Suppressor macrophage treated with lipopolysaccharide for 1 hour (primary cell): ENCODE results near the gene NUAK1.
A peak's percentile ranks its signal among the peaks of the same experiment; 100 is the strongest.

ENCODE experiments used
- DNase-seq, 3 donors: peaks; one replicate each; pipeline ENCODE4 v3.0.0-alpha.2; 2020 to 2022

Gene NUAK1

DNA sequence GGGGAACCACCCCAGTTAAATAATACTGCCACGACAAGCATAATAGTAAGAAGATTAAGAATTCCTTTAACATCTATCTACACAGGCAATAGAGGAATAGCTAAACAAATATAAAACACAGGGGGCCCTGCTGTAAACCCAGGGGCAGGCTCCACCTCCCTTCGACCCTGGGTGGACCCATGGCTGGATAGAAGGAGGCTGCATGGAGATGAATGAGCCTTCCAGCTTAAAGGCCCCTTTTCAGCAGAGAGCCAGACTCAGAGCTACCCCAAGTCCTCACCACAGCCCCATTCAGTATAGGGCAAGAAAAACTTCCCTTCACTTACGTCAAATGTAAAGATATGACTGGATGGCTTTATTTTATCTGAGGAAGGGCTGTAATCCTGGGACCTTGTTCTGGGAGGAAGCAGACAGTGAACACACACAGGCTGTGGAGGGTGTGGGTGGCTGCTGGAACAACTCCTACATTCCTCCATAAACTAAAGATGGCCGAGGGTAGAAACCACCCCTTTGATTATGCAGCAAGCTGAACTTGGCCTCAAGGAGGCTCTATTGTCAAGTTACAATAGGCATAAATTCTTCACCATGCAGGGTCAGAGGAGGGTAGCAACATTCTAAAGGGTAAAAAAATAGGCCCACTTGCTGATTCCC is 30.4 kb downstream of the NUAK1 start:
- no peak for DNase-seq

DNA sequence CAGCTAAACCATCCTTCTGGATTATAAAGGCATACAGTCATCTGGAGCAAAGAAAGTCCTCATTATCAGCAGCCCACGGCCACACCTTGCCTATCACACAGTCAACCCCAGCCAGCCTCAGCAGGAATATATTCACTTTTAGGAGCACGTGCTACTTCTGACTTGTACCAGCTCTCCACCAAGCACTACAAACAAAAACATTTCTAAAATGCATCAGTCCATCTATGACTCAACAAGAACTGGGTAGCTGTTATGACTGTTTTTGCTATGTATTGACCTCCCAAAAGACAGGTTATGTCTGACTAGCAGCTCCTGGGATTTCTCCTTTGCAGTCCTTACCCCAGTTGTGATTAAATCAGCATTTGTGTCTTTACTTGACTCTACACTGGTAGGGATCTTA is 31.2 kb downstream of the NUAK1 start:
- no peak for DNase-seq

DNA sequence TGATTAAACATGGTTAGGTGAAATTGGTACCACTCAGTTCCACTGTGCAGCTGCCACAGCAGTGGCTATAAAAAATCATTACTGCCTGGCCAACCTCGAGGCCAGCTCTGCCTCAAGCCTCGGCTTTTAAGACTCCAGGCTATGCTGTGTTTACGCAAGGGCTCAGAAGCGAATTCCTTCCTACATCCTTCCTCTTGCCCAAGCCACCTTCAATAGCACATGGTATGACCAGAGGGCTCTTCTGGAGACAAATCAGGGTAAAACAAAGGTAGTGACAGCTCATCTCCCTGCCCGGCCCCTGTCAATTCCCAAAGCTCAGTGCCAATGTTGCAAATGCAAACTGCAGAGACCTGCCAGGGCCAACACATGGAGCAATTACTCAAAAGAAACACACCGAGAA is 31.9 kb downstream of the NUAK1 start:
- peak in 1 of 3 donors; percentile 6 for DNase-seq

DNA sequence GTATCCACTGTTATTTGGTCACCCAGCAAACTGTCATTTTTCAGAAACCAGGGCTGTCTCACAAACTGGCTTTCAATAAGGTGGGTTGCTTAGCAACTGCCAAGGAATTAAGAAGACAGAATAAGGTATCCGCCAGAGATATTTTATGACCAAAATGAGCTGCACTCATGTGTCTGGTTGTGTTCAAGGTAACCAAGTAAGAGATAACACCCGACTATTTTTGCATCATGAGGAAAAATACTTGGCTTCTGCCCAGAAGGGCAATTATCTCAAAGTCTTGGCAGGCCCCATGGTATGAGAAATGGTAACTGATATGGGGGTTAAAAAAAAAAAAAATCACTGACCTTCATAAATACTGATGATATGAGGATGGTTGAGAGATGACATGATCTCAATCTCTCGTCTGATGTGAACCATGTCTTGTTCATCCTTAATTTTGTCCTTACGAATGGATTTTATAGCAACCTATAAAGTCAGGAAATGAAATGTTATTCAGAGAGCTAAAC is 32.6 kb downstream of the NUAK1 start:
- no peak for DNase-seq

DNA sequence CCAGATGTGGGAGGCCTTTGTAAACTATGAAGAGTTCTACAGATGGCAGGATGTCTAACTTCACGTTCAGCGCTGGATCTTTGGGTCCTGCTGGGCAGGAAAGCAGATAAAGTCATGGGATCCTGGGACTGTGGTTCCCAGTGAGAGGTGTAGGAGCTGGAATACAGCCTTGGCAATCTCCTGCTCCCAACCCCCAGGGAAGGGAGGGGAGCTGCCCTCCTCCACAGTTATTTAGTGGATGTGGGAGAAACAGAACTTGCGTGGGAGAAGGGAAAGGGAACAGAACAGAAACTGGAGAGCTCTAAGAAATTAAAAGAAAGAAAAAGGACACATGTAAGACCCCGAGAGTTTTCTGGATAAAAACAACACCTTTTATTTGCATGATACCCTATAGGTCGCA is 37.0 kb downstream of the NUAK1 start:
- DNase-seq, result no peak

DNA sequence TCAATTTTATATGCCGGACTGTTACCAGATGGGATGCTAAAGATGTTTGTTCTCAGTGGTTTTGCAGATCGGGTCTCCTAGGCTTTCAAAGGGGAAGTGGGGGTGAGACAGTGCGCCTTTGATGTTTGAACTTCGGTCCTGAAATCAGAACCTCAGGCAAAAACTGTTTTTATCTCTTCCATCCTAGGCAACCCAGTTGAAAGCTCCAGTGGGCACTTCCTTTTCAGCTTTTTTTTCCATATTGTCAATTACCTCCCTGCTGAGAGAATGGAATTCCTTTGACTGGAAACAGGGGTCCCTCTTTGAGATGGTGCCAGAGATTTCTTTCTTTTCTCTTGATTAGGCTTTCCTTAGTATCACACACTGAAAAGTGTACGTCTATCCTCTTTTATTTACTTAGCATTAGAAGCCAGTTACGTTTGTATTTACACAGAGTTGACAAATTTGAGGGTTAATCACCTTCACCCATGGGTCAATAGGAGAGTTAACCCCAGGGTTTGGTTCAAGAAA is 40.0 kb downstream of the NUAK1 start:
- DNase-seq, result no peak

DNA sequence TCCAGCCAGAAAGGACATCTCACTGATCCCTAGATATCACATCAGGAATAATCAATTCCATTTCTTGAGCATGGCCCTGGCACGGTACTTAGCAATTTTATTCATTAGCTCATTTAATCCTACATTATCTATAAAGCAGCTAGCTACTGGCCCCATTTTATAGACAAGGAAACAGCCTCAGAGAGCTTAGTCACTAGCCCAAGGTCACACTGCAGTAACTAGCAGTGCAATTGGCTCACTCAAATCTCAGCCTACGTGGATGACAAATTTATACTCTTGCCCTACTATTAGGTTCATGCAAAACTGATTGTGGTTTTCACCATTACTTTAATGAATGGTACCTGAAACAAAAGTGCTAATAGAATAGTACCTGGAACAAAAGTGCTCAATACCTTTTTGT is 41.7 kb downstream of the NUAK1 start:
- DNase-seq, result no peak

DNA sequence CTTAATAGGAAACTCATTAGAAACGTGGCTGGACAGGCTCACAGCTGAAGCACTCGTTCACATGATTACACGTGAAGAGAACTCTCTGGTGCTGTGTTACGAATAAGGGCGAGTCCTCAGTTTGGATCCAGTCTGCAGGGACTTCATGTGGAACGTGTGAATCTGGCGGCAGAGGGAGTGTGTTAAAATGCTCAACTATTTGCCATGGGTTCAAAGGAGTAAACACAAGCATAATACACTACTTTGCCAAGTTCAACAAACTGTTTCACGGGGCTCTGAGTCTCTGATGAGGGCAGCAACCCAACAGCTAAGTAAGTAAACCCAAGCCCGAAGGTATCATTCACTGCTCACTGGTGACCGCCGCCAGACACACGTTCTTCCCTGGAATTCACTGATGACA is 42.4 kb downstream of the NUAK1 start:
- no peak for DNase-seq

DNA sequence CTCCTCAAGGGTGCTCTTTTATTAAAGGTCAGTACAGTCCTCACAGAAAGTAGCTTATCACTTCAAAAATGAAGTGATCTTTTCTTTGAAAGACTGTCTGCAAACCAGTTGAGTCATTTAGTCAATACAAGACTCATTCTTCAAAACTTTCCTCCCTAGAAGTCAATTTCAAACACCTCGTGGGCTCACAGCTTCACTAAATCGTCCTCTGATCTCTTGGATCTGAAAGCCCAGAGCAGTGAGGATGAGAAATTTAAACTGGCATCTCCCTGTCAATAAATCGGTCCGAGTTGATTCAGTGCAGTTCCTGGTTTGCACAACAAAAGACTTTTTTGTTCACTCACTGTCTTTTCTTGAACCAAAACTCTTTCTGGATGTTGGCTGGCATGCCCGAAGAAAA is 44.5 kb downstream of the NUAK1 start:
- DNase-seq, result no peak

DNA sequence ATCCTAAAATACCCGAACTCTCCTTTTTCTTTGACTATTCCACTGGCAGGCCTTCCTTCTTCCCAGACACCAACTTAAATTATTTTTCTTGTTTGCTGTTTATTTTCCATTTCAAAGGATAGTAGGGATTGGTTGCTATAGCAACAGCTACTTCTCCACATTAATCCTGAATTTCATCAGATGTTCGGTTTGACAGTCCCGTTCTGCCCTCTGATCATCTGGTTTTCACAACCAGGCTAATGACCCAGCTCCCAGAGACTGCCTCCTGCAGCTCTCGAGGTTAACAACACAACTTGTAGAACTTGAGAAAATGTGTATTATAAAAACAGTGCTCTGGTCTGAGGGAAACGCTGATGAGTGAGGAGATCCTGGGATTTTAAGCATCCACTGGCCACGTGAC is 45.5 kb downstream of the NUAK1 start:
- no peak for DNase-seq

DNA sequence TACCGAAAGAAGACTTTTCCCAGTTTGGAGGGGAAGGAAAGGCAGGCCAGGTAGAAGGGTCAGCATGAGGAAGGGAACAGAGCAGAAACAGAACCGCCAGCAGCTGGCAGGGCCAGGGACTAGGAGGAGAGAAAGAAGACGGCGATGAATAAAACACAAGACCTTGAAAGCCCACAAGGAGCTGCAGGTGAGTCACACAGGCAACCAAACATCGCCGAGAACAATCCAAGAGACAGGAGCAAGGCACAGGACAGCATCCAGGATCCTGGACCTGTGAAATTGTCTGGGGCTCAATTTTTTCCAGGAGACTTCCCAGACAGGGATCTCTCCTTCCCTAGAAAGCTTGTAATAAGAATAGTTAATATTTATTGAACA is 47.3 kb downstream of the NUAK1 start:
- DNase-seq, result no peak

DNA sequence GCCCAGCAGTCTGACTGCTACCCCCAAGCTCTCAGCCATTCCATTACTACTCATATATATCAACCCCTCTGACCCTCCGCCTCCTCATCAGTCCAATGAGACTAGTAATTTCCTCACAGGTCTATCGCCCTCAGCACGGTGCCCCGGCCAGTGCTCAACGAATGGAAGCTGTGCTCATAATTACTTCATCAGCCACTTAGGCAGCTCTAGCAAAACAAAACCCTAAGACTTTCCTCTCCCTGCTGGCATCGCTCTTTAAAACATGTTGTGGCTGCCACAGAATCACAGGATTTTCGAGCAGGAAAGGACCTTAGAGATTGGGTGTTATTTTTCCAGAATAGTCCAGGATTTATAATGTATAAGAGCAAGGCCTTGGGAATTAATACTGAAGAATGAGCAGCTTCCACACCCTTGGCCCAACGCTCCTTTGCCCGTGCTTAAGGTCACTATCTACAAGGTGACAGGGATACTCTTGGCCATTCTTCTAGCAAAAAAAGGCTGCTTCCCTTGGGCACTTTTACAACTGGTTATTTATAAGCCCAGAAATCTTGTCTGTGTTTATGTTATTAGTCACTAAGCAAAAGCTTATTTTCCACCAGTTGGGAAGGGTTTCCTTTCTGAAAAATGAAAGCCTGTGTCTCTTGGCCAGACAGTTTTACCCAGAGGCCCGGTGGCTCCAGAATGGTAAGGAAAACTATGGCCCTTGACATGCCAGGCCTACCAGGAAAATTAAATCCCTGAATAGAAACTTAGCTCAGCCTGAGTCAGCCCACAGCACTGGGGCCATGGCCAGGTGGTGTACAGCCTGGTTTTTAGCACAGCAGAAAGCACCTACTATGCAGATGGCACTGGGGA is 47.9 kb downstream of the NUAK1 start:
- DNase-seq, result no peak

DNA sequence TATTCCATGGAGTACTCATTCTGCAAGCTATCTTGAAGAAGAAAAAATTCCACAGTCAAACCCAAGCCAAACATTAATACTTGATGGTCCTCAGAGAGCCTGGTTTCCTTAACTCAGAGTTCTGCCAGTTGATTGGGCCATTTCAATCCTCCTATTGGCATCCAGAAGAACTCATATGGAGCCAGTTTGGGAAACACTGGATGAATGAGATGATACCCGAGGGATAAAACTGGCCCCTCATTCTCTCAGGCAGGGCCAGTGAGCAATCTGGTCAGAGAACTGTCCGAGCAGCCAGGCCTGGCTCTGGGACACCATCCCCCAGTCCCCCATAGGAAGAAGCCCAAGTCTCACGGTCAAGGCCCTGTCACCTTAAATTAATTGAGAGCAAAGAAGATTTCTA is 48.8 kb downstream of the NUAK1 start:
- DNase-seq, result no peak

DNA sequence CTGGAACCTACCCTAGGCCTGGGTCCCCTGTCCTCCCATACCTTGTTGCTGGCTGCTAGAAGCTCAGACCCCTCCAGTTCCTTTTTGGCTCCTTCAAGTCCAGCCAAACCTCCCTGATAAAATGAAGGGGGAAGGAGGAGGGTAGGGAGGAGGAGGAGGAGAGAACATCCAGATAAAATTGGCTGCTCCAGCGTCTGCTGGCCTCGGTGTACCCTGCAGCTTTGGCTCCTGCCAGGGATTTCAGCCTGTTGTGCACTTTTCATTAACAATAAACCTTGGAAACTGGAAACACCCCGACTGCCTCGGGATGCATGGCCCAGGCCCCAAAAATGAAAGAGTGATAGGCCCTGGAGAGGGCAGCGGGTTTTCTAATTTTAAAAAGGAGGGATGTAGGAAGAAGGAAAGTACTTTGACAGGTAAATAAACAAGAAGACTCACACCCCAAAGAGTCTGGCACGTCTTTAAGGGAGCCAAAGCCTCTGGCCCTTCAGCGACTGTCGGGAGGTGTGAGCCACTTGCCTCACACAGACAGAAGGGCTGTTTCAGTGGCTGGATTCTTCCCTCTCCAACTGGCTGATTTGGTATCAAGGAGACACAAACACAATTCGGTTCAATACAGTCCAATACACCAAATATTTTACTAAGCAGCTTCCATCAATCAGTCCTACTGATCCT is 49.8 kb downstream of the NUAK1 start:
- no peak for DNase-seq

DNA sequence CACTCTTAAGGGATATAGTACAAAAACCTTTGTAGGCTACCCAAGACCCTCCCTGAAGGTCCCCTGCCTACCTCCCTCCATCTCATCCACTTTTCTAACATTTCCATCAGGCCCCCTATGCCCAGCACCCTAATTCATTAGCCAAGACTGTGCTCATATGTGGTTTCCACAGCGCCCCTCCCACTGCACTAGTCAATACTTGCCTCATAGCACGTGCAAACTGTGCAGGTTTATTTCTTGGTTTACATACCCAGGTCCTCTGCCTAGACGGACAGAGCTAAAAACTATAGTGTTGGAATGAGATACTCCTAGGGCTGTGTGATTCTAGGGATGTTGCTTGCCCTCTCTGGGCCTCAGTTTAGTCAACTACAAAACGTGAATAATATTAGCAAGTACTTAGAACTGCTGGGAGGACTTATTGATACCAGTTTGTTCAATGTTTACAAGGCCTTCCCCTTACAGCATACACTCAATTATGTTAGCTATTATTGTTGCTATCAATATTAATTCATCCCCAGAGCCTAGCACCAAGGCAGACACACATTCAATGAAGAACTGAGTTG is 50.4 kb downstream of the NUAK1 start:
- DNase-seq, result no peak

DNA sequence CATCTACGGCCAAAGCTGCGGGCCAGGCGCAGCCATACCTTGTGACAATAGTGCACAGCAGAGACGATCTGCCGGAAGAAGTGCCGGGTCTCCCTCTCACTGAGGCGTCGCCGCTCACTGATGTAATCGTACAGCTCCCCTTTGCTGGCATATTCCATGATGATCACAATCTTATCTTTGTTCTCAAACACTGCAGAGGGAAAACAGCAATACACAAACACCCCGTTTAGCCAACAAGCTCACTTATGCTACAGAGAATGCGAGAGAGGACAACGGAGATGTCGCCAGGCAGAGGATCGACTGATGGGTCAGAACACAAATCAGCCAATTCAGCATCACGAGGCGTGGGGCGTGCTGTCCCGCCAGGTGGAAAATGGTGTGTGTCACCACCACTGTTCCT is 52.1 kb downstream of the NUAK1 start:
- no peak for DNase-seq

DNA sequence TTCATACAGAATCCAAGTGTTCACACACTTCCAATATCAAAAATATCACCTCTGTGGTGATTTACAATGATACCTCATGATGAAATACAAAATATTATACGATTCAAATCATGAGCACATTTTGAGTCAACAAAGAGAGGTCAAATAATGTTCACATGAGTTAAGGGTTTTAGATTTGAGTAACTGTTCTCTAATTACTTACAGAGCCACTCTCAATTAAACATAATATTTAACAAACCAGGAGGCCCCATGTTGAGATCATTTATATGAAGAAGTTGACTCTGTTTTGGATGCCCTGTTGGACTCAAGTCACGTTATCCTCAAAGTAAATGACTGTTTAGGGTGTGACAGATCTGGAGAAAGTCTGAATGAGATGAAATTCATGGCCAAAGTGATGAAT is 53.5 kb downstream of the NUAK1 start:
- DNase-seq, result no peak

DNA sequence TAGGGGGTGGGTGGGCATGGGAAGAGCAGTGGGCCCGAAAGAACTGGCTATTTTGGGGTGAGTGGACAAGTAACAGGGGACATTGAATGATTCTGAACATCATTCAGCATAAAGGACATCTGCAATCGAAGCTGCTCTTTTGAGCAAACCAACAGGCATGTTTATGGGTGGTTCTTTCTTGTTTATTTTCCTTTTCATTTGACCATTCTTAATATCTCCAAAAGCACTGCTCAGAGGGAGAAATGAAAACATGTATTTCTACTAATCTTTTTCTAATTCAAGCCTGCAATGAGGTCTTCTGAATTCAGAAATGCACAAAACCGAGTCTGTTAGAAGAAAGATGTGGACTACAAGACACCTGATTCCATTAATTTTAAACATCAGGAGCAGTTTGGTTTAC is 54.0 kb downstream of the NUAK1 start:
- DNase-seq, result no peak

DNA sequence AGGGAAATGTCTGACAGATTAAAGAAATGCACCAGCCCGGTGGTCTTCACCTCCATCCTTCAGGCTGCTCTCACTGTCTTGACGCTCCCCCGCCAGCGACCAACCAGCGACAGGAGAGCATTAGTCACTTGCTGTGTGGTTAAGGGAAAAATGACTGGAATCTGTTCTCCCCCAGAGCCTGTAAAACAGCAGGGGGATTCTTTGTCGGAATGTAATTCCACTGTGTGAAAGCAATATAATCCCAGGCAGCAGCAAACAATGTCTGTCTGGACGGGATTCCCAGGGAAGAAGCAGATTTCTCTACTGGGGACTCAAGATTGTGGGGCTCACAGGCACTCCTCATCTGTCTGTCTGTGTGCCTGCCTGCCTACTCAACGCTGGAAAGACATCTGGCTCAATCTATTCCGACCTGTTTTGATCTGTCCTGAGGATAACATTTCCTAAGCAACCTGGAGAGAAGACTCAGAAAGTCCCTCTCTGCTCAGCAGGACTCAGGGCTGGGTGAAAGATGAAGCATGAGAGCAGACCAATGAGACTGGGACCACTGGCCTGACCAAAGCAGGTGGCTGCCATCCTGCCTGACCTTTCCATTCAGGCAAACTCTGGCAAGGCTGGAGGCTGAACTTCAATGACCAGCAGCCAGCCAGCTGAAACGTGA is 54.6 kb downstream of the NUAK1 start:
- no peak for DNase-seq

DNA sequence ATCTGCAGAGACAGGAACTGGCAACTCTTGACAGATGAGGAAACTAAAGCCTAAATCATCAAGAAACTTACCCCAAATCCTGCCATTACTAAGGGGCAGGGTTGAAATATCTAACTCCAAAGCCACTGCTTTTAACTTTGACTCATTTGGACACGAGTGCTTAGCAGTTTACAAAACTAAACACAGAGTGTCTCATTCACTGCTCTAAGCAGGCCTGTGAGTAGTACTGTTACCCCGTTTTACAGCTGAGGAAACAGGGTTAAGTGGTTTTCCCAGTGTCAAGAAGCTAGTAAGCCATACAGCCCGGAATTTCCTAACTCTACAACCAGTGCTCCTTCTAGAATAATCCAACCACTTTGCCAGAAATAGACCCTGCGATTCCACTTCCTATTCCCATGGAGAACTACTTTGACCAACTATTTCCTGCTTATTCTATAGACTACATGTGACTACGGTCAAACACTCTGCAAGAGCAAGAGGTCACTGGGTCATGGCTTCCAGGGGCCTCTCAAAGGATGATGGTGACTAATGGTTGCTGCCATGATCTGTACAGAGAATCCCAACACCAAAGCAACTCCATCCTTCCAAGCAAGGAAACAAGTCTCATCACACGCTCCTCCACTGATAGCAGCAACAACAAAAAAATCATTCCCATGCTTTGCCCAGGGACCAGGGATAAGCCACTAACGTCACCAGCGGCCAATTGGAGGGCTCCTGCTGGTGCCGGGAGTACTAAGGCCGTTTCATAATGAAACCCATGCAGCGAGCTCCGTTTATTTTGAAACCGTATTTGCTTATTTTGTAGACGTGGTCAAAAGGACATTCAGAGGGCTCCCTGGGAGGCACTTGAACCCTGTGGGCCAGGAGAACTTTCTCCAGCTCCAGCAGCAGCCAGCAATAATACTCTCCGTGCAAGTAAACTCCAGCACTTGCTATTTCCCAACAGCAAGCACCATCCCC is 56.3 kb downstream of the NUAK1 start:
- DNase-seq, result peak in 2 of 3 donors; percentile 4 to 5

DNA sequence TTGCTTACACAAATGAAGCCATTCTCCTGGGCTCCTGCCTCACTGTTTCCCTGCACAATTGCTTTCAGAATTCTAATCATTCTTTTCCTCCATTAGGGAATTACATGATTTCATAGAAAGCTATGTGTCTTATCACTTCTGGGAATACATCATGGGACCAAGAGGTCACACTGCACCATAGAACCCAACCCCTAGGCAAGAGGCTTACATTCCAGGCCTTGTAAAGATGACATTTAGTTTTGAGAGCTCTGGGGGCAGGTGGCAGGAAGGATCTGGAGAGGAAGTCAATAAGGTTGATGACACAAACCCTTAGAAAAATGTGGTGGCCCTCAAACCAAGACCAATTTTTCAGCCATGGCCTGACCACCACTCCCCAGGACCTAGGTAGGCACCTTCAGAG is 57.1 kb downstream of the NUAK1 start:
- no peak for DNase-seq

DNA sequence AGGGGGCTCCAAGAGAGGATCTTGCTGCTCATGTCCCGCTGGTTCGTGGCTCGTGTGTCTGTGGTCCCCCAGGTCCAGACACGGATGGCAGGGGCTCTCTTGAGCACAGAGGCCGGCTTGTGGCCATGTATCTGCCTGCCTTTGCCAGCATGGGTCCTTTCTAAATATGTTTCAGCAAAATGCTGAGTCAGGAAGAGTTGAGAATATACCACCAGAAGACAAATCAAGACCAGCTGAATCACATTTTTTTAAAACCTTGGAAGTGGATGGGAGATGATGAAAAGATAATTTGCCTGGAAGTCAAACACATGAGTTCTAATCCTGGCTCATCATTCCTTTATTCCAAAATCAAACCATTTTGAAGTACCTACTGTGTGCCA is 58.0 kb downstream of the NUAK1 start:
- DNase-seq, result no peak
